NCI-H2029 (cell line): Measurements from ENCODE around the gene ATP6V1B1.

Experiments used
- DNase-seq: peaks from one replicate; lab custom pipeline; 2025; lab: John Stamatoyannopoulos, UW

The ATP6V1B1 gene

GRCh38 chr2:70966681-70967080, 31.0 kb downstream of the ATP6V1B1 start:
- DNase-seq, result no peak

GRCh38 chr2:70967189-70967588, 31.5 kb downstream of the ATP6V1B1 start:
- DNase-seq, result no peak

GRCh38 chr2:70974592-70974991, 38.9 kb downstream of the ATP6V1B1 start:
- DNase-seq, result no peak

- no peak for DNase-seq
Measured at GRCh38 chr2:70975237-70975636, 39.5 kb downstream of the ATP6V1B1 start.

- peak; percentile 49 for DNase-seq
Measured at GRCh38 chr2:70977605-70978205, 42.0 kb downstream of the ATP6V1B1 start.

- DNase-seq, result peak; percentile 49
Measured at GRCh38 chr2:70978341-70979179, 42.9 kb downstream of the ATP6V1B1 start, which contains the start of gene ANKRD53. ANKRD53 (plus strand) TSS chr2:70978630; CDS start chr2:70978646, 16 bp downstream.

- DNase-seq, result no peak
Measured at GRCh38 chr2:70979180-70979488, 43.4 kb downstream of the ATP6V1B1 start.

- no peak for DNase-seq
Measured at GRCh38 chr2:70979626-70980025, 43.9 kb downstream of the ATP6V1B1 start.

- DNase-seq, result no peak
Measured at GRCh38 chr2:70981421-70981820, 45.7 kb downstream of the ATP6V1B1 start.

GRCh38 chr2:70981866-70982810, 46.4 kb downstream of the ATP6V1B1 start:
- DNase-seq, result no peak

- DNase-seq, result no peak
Measured at GRCh38 chr2:70982971-70983370, 47.3 kb downstream of the ATP6V1B1 start.

- DNase-seq, result no peak
Measured at GRCh38 chr2:70983506-70984227, 48.0 kb downstream of the ATP6V1B1 start.

- DNase-seq, result no peak
Measured at GRCh38 chr2:70984228-70984575, 48.5 kb downstream of the ATP6V1B1 start.

- DNase-seq, result peak; percentile 4
Measured at GRCh38 chr2:70984576-70985282, 49.0 kb downstream of the ATP6V1B1 start.

GRCh38 chr2:70985283-70985688, 49.6 kb downstream of the ATP6V1B1 start:
- no peak for DNase-seq

GRCh38 chr2:70985956-70986355, 50.3 kb downstream of the ATP6V1B1 start:
- no peak for DNase-seq

GRCh38 chr2:70986499-70987189, 50.9 kb downstream of the ATP6V1B1 start:
- DNase-seq, result no peak

- no peak for DNase-seq
Measured at GRCh38 chr2:70987386-70987785, 51.7 kb downstream of the ATP6V1B1 start.

- DNase-seq, result no peak
Measured at GRCh38 chr2:70988151-70988550, 52.5 kb downstream of the ATP6V1B1 start.
